Activated naive CD4-positive, alpha-beta T cell treated with anti-CD3 and anti-CD28 coated beads, Interleukin-2, amount 50 U/mL, for 16 hours (primary cell): ENCODE data around the gene BSPRY.
"Not testable (repeated sequence)": the region's sequence is repeated elsewhere in the genome, so short reads cannot be mapped to it uniquely, and the experiment has no call there.

Experiments used
- DNase-seq: peaks from one replicate; pipeline ENCODE4 v3.0.0-alpha.2; 2020

The BSPRY gene

GRCh38 chr9:113343732-113344231, 5.6 kb upstream of the BSPRY start:
- DNase-seq: no peak

- DNase-seq: no peak
Measured at GRCh38 chr9:113345190-113345589, 4.2 kb upstream of the BSPRY start.

GRCh38 chr9:113345671-113346070, 3.7 kb upstream of the BSPRY start:
- DNase-seq: no peak

- no peak for DNase-seq
Measured at GRCh38 chr9:113348437-113348836, 904 bp upstream of the BSPRY start.

- no peak for DNase-seq
Measured at GRCh38 chr9:113349066-113349444, 286 bp upstream of the BSPRY start.

GRCh38 chr9:113350107-113350661, 843 bp downstream of the BSPRY start:
- no peak for DNase-seq

- DNase-seq: no peak
Measured at GRCh38 chr9:113350937-113351336, 1.6 kb downstream of the BSPRY start.

GRCh38 chr9:113352006-113352405, 2.7 kb downstream of the BSPRY start:
- no peak for DNase-seq

GRCh38 chr9:113352411-113352810, 3.1 kb downstream of the BSPRY start:
- no peak for DNase-seq

GRCh38 chr9:113355040-113355596, 5.8 kb downstream of the BSPRY start:
- no peak for DNase-seq

GRCh38 chr9:113356686-113357292, 7.4 kb downstream of the BSPRY start:
- DNase-seq: no peak

GRCh38 chr9:113359385-113359784, 10.0 kb downstream of the BSPRY start:
- no peak for DNase-seq

- DNase-seq: no peak
Measured at GRCh38 chr9:113360242-113360842, 11.0 kb downstream of the BSPRY start.

- DNase-seq: no peak
Measured at GRCh38 chr9:113361304-113362018, 12.1 kb downstream of the BSPRY start.

GRCh38 chr9:113363336-113363735, 14.0 kb downstream of the BSPRY start:
- no peak for DNase-seq

GRCh38 chr9:113364951-113365350, 15.6 kb downstream of the BSPRY start:
- no peak for DNase-seq

GRCh38 chr9:113365652-113366051, 16.3 kb downstream of the BSPRY start:
- not testable (repeated sequence) for DNase-seq

- DNase-seq: no peak
Measured at GRCh38 chr9:113368348-113368981, 19.1 kb downstream of the BSPRY start.

- no peak for DNase-seq
Measured at GRCh38 chr9:113368982-113369854, 19.9 kb downstream of the BSPRY start.

- DNase-seq: no peak
Measured at GRCh38 chr9:113369855-113370140, 20.5 kb downstream of the BSPRY start.

- DNase-seq: no peak
Measured at GRCh38 chr9:113370806-113371325, 21.5 kb downstream of the BSPRY start.

- DNase-seq: no peak
Measured at GRCh38 chr9:113372059-113372458, 22.7 kb downstream of the BSPRY start.
